HepG2 (cell line): ENCODE data around the gene DQX1. TPM values are rescaled to one million over a fixed set of nuclear protein-coding genes. Genes with fewer than 3 reads are reported as not detected.
A peak's percentile ranks its signal among the peaks of the same experiment; 100 is the strongest.

Experiments used
- ARID3A ChIP-seq: IDR thresholded peaks from 2 replicates; pipeline ENCODE4 v1.6.1; 2012; ENCODE audit warnings: low read depth, low read length, improper control_type of control experiment
- ARID4A ChIP-seq: sonication (generic); formaldehyde crosslinking; IDR thresholded peaks from 2 replicates; pipeline ENCODE4 v1.5.0; 2020; ENCODE audit warnings: mild to moderate bottlenecking, missing genetic modification reagents, borderline replicate concordance
- ATF2 ChIP-seq: sonication (generic); formaldehyde crosslinking; IDR thresholded peaks from 2 replicates; pipeline ENCODE4 v1.4.0; 2020; ENCODE audit warnings: missing genetic modification reagents
- ATF7 ChIP-seq, 2 experiments: fragments of 450-650 bp in 1 of 2; sonication (generic) in 1 of 2; formaldehyde crosslinking in 1 of 2; IDR thresholded peaks; 2 replicates each; pipeline versions ENCODE4 v1.4.0 to v1.6.1; 2016 to 2020; ENCODE audit warnings: antibody characterized with exemption in 1 of 2, mild to moderate bottlenecking in 1 of 2, missing genetic modification reagents in 1 of 2
- GZF1 ChIP-seq: sonication (generic); formaldehyde crosslinking; IDR thresholded peaks from 2 replicates; pipeline ENCODE4 v1.5.1; 2020; ENCODE audit warnings: mild to moderate bottlenecking, missing genetic modification reagents
- HOXA5 ChIP-seq: sonication (generic); formaldehyde crosslinking; IDR thresholded peaks from 2 replicates; pipeline ENCODE4 v1.4.0; 2020; ENCODE audit warnings: missing genetic modification reagents
- KAT8 ChIP-seq: IDR thresholded peaks from 2 replicates; pipeline ENCODE4 v1.6.1; 2016; ENCODE audit warnings: missing genetic modification reagents, missing compliant biosample characterization
- KLF12 ChIP-seq: sonication (generic); formaldehyde crosslinking; IDR thresholded peaks from 2 replicates; pipeline ENCODE4 v1.4.0; 2020; ENCODE audit warnings: missing genetic modification reagents, borderline replicate concordance
- SPEN ChIP-seq: sonication (generic); formaldehyde crosslinking; IDR thresholded peaks from 2 replicates; pipeline ENCODE4 v1.5.1; 2020; ENCODE audit warnings: low read depth, mild to moderate bottlenecking, missing genetic modification reagents
- ZBTB1 ChIP-seq: sonication (generic); formaldehyde crosslinking; IDR thresholded peaks from 2 replicates; pipeline ENCODE4 v1.4.0; 2020; ENCODE audit warnings: missing genetic modification reagents, borderline replicate concordance
- ZFAT ChIP-seq: sonication (generic); formaldehyde crosslinking; conservative IDR thresholded peaks from 2 replicates; pipeline ENCODE4 v1.8.1; 2023; ENCODE audit warnings: missing genetic modification reagents, inconsistent platforms
- ZNF3 ChIP-seq: IDR thresholded peaks from 2 replicates; pipeline ENCODE4 v1.7.0; 2017; ENCODE audit warnings: inconsistent platforms
- ZNF512B ChIP-seq: sonication (generic); formaldehyde crosslinking; IDR thresholded peaks from 2 replicates; pipeline ENCODE4 v1.5.1; 2020; ENCODE audit warnings: missing genetic modification reagents, mild to moderate bottlenecking, borderline replicate concordance
- ZNF615 ChIP-seq: sonication (generic); formaldehyde crosslinking; IDR thresholded peaks from 2 replicates; pipeline ENCODE4 v1.5.0; 2020; ENCODE audit warnings: mild to moderate bottlenecking, missing genetic modification reagents, borderline replicate concordance
- ZNF773 ChIP-seq: sonication (generic); formaldehyde crosslinking; IDR thresholded peaks from 2 replicates; pipeline ENCODE4 v1.4.0; 2020; ENCODE audit warnings: missing genetic modification reagents, borderline replicate concordance
- ZNF878 ChIP-seq: sonication (generic); formaldehyde crosslinking; IDR thresholded peaks from 2 replicates; pipeline ENCODE4 v1.8.1; 2023; ENCODE audit warnings: mild to moderate bottlenecking, missing genetic modification reagents, moderate library complexity
- ZSCAN29 ChIP-seq: sonication (generic); formaldehyde crosslinking; conservative IDR thresholded peaks from 2 replicates; pipeline ENCODE4 v1.4.0; 2020; ENCODE audit warnings: mild to moderate bottlenecking, missing genetic modification reagents
- polyA plus RNA-seq, 8 experiments: library from polyadenylated mRNA; depleted of rRNA in 3 of 8; stranded (reverse) in 7 of 8; unstranded in 1 of 8; fragments of >200 nt; fragmentation: Illumina TruSeq in 4 of 8; extraction: Trizol in 4 of 8; gene quantifications; 2 replicates each; pipeline versions ENCODE4 v1.2.1 to v1.2.3, GENCODE V29; 2011 to 2016; ENCODE audit warnings: low read depth in 4 of 8, missing spikeins in 1 of 8, mixed read lengths in 1 of 8; ENCODE audit not compliant: insufficient read depth in 1 of 8
- total RNA-seq, 5 experiments: library from RNA; depleted of rRNA; stranded (reverse); fragments of >200 nt; fragmentation: Illumina TruSeq; extraction: Trizol; gene quantifications; 2 replicates each; pipeline ENCODE4 v1.2.3, GENCODE V29; 2016; ENCODE audit warnings: low read depth in 1 of 5

DQX1 gene
- total and polyA plus RNA-seq, 2 of the 13 experiments (the other 11 are each of a cell fraction or from before 2014, with no cell fraction given), result 27.6 to 89.8 TPM

GRCh38 chr2:74502720-74503505 lies 23.1 kb downstream of the DQX1 start (continued):
- TF ChIP-seq ZBTB1 (no peak), HOXA5 (CRISPR knock-in tag) (0 out of 2 replicates have a peak, but pooled peaks have one; percentile 19), ZNF615 (CRISPR knock-in tag) (0 out of 2 replicates have a peak, but pooled peaks have one; percentile 14), ZNF878 (no peak; the same call in 1 of the 2 replicates), ATF2 (CRISPR knock-in tag) (peak; percentile 39; the same call in 1 of the 2 replicates), KLF12 (CRISPR knock-in tag) (no peak), ZFAT (CRISPR knock-in tag) (0 out of 2 replicates have a peak, but pooled peaks have one; percentile 19), ATF7 (IDR thresholded peaks at IDR 0.05) (no peak), ATF7 (CRISPR knock-in tag; IDR thresholded peaks at IDR 0.05) (0 out of 2 replicates have a peak, but pooled peaks have one; percentile 16), ZNF3 (CRISPR knock-in tag) (no peak), ARID4A (CRISPR knock-in tag) (peak; percentile 94), ZNF773 (peak; percentile 50; the same call in 1 of the 2 replicates), KAT8 (CRISPR knock-in tag) (no peak; the same call in 1 of the 2 replicates), GZF1 (CRISPR knock-in tag) (no peak; the same call in 1 of the 2 replicates), SPEN (peak; percentile 14; the same call in 1 of the 2 replicates), ARID3A (no peak), ZNF512B (CRISPR knock-in tag) (0 out of 2 replicates have a peak, but pooled peaks have one; percentile 37), ZSCAN29 (0 out of 2 replicates have a peak, but pooled peaks have one; percentile 46)
